ENCODE data around the gene TRMT2A. TPM values are rescaled to one million over a fixed set of nuclear protein-coding genes. Genes with fewer than 3 reads are reported as not detected.
A peak's percentile ranks its signal among the peaks of the same experiment; 100 is the strongest.

The TRMT2A gene
- total and polyA plus RNA-seq, 10 of the 15 experiments (the other 5 are each of a cell fraction or from before 2014, with no cell fraction given) = 0.29 to 97.0 (median 57.9) TPM

- DNase-seq (ENCODE audit: low read depth, low spot score) = no peak
- peak overlapping the region; percentile 80 for H2AFZ ChIP-seq (ENCODE audit: control insufficient read depth, low read depth, low read length)
- ChIA-PET CTCF (interaction anchor here (1.0 to 2.1 kb wide), 2 partner anchors 10 to 162 kb away, joined by 4 to 7 read pairs; no protein-coding TSS in a partner anchor), SMC1A (ENCODE audit: uncharacterized antibody, unreplicated experiment) (interaction anchor here (1.5 kb wide), 1 partner anchor 13 kb away, joined by 5 read pairs; no protein-coding TSS in a partner anchor), POLR2A (no interaction called here), RAD21 (ENCODE audit: unreplicated experiment) (interaction anchor here (0.6 kb wide), 1 partner anchor 168 kb away, joined by 3 read pairs; no protein-coding TSS in a partner anchor)
- FAIRE-seq = no peak
- in situ Hi-C loops (cut with MboI) (no loop called here), intact Hi-C loops (cut with micrococcal nuclease; ENCODE audit: unreplicated experiment) (no loop called here)
- 4% methylated on average over 46 of the region's 70 CpGs for WGBS (ENCODE audit: insufficient coverage, insufficient replicate concordance, low lambda C conversion rate, missing lambda C conversion rate)
- no peaks in the 10 kb centered on the region for H3K9me3 ChIP-seq (replicated peaks; ENCODE audit: control insufficient read depth, insufficient read depth, low read length)
- H3K4me1 ChIP-seq (ENCODE audit: control insufficient read depth, insufficient read depth, low read length) = peaks cover 12% of the 10 kb centered on the region
- peaks cover 11 to 14% of the 10 kb centered on the region in 2 experiments; a peak in 3 of 4 replicates for H3K36me3 ChIP-seq (ENCODE audit: control insufficient read depth in 2 of 2, insufficient read depth in 2 of 2, low read length in 1 of 2)
- H3K27ac ChIP-seq (ENCODE audit: control insufficient read depth, insufficient read depth) = peak overlapping the region; percentile 52
- peaks cover 7% of the 10 kb centered on the region for H3K79me2 ChIP-seq (ENCODE audit: control insufficient read depth, insufficient read depth, low read length)
- ATAC-seq = peak; percentile 85
- no peaks in the 10 kb centered on the region for H4K20me1 ChIP-seq (ENCODE audit: control insufficient read depth, insufficient read depth)
- peak overlapping the region; percentile 73 for H3K9ac ChIP-seq (ENCODE audit: control insufficient read depth, insufficient read depth, low read length)
- H3K4me2 ChIP-seq (ENCODE audit: control insufficient read depth, insufficient read depth) = peak overlapping the region; percentile 74
- BruUV-seq (replicated peaks) = no TSS peak
- peak overlapping the region; percentile 67; the same call in 1 of the 2 replicates for H3K4me3 ChIP-seq
- no peaks in the 10 kb centered on the region for H3K27me3 ChIP-seq (replicated peaks in 1 of 2; ENCODE audit: control insufficient read depth in 2 of 2, insufficient read depth in 2 of 2, low read length in 1 of 2)
- TF ChIP-seq POLR2A (IDR thresholded peaks at IDR 0.05; ENCODE audit: low read depth, low read length) (no peak), SKIL (IDR thresholded peaks at IDR 0.05; ENCODE audit: low read depth, poor library complexity, severe bottlenecking) (no peak), SUPT20H (IDR thresholded peaks at IDR 0.05; ENCODE audit: borderline replicate concordance, control insufficient read depth, low read depth, low read length) (no peak), NR2F1 (conservative IDR thresholded peaks at IDR 0.05) (0 out of 2 replicates have a peak, but pooled peaks have one; percentile 27), IRF4 (IDR thresholded peaks at IDR 0.05; ENCODE audit: low read depth, low read length) (no peak), FOXM1 (IDR thresholded peaks at IDR 0.05; ENCODE audit: low read depth, low read length) (no peak), EZH2 (IDR thresholded peaks at IDR 0.05; ENCODE audit: borderline replicate concordance, control insufficient read depth, low read depth, low read length) (no peak), SMARCA5 (IDR thresholded peaks at IDR 0.05) (no peak; the same call in 1 of the 2 replicates), MYB (IDR thresholded peaks at IDR 0.05; ENCODE audit: borderline replicate concordance, low read depth, low read length) (no peak), RELA (IDR thresholded peaks at IDR 0.05; ENCODE audit: borderline replicate concordance, partially characterized antibody) (no peak), HSF1 (IDR thresholded peaks at IDR 0.05; ENCODE audit: low read depth, low read length) (no peak), RB1 (IDR thresholded peaks at IDR 0.05; ENCODE audit: borderline replicate concordance) (no peak), MXI1 (IDR thresholded peaks at IDR 0.05; ENCODE audit: low read depth, low read length) (no peak), E2F8 (IDR thresholded peaks at IDR 0.05; ENCODE audit: low read depth, partially characterized antibody) (no peak), LARP7 (IDR thresholded peaks at IDR 0.05) (peak; percentile 55), MYC (IDR thresholded peaks at IDR 0.05; ENCODE audit: insufficient read depth, insufficient read length, insufficient replicate concordance, low read length, severe bottlenecking) (no peak)
Observed at GRCh38 chr22:20130731-20131596, 13.9 kb upstream of the TRMT2A start.

Data from GM12878 (cell line).